SHP77 treated with DMSO at 0.1 percent for 48 hours (cell line): ENCODE measurements around the gene GSC2.
A peak's percentile ranks its signal among the peaks of the same experiment; 100 is the strongest.

Source experiments
- DNase-seq: peaks from one replicate; lab custom pipeline; 2025; lab: John Stamatoyannopoulos, UW

The GSC2 gene

GRCh38 chr22:19119949-19120348, 30.1 kb downstream of the GSC2 start:
- no peak for DNase-seq

GRCh38 chr22:19118329-19118880, 31.7 kb downstream of the GSC2 start:
- DNase-seq: no peak

- peak; percentile 46 for DNase-seq
These were observed 33.0 kb downstream of the GSC2 start for GRCh38 chr22:19117111-19117512.

GRCh38 chr22:19115628-19116027, 34.5 kb downstream of the GSC2 start:
- no peak for DNase-seq

DNA sequence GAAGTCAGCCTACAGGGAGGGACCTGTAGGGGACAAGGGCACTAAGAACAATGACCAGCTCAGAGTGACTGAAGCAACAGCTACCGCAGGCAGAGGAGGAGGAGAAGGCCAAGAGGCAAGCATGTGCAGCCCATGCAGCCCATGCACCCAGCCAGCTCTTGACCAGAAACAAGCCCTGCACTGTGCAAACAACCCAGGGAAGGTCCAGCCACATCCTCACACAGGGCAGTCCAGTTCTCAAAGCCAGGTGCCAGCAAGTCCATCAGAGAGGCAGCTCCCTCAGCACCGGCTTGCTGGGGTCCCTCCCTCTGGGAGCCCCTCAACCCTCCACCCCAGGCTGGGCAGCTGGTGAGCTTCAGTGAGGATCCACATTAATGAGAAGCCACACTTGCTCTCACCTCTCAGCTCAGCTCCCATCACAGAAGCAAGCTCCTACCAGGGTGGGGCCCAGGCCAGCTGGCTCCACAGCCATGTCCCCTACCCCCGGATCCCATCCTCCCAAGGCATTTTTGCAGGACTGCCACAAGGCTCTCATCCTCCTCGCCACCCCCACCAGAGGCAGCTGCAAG, 35.0 kb downstream of the GSC2 start:
- no peak for DNase-seq

DNA sequence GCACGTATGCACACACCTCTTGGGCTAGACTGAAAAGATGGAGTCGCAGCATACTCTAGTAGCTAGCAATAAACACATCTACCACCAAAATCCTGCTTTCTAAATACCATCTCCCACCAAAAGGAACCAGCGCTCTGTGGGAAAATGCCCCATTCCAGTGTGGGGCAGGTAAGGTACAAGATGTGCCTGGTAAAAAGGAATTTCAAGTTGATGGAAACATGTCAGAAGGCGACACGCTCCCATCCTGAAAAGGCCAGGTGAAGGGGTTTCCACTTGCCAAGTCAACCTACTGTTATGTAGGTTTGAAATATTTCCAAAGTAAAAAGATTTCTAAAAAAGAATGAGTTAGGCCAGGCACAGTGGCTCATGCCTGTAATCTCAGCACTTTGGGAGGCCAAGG, 36.7 kb downstream of the GSC2 start:
- no peak for DNase-seq

DNA sequence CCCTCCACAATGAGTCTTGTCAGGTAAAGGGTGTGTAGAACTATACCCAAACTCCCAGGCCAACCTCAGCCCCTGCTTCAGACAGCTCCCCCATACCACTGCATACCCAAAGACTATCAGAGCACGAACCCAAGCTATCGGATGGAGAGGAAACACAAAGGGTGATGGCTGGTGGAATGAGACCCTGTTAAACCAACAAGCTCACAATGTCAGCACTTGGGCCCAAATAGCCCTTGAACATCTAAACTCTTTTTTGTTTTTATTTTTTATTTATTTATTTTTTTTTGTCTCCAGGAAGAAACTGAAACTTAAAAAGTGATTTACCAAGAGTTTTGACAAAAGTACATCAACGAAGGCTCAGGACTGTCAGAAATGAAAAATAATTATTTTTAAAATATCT, 38.5 kb downstream of the GSC2 start:
- no peak for DNase-seq

- no peak for DNase-seq
These were observed 39.0 kb downstream of the GSC2 start for GRCh38 chr22:19111140-19111539.

DNA sequence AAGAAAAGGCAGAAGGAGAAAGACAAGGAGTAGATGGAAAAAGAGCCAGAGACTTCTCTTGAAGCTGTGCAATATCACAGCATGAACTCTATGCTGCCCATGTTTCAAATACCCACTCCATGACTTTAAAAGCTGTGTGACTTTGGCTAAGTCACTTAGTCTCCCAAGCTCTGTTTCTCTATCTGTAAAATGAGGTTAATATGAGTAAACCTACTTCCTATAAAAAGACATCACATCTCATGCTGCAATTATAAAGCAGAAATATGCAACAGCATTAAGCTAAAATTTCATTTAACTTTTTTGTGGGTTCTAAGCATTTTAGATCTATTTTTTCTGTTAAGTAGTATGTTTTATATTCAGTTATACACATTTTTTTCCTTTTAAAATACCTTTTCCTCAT, 39.4 kb downstream of the GSC2 start:
- DNase-seq: no peak

DNA sequence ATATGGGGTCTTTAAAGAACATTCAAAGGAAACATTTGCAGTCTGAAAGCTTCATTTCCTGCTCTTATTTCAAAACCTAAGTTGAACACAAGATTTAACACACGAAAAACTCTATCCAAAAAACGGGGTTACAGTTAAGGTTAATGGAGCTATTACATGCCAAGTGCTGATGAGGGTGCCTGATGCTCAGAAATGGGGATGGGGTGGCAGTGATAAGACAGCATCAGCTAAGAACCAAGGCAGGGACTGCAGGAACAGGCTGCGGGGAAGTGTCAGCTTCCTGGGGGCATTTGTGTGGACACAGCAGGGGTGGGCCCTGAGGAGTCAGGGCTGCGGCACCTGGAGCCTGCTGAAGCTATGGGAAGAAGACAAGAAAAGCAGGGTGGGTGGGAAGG, 40.0 kb downstream of the GSC2 start:
- no peak for DNase-seq

GRCh38 chr22:19109198-19110063, 40.7 kb downstream of the GSC2 start:
- no peak for DNase-seq

DNA sequence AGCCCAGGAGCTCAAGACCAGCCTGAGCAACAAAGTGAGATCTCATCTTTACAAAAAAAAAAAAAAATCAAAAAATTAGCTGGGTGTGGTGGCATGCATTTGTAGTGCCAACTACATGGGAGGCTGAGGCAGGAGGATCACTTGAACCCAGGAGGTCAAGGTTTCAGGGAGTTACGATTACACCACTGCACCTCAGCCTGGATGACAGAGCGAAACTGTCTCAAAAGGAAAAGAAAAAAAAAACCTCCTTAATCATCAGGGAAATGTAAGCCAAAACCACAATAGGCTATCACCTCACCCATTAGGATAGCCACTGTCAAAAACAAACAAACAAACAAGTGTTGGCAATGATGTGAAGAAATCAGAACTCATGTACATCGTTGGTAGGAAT, 41.3 kb downstream of the GSC2 start:
- no peak for DNase-seq

DNA sequence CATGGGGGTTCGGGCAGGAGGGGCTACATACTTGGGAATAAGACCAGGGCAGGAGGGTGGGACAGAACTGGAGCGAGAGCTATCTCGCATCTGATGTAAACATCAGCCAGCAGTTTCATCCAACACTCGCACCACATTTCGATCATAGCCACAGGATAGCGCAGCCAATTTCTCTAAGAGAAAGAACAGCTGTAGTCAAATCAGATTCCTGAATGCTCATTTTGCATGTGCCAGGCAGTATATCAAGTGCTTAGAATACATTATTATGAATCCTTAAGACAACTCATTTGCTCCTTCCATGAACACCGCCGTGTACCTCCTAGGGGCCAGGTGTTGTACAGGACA, 42.4 kb downstream of the GSC2 start:
- DNase-seq: no peak

GRCh38 chr22:19106886-19107729, 43.0 kb downstream of the GSC2 start:
- no peak for DNase-seq

- no peak for DNase-seq
These were observed 44.0 kb downstream of the GSC2 start for GRCh38 chr22:19105867-19106802.

- no peak for DNase-seq
These were observed 44.6 kb downstream of the GSC2 start for GRCh38 chr22:19105456-19105855.

DNA sequence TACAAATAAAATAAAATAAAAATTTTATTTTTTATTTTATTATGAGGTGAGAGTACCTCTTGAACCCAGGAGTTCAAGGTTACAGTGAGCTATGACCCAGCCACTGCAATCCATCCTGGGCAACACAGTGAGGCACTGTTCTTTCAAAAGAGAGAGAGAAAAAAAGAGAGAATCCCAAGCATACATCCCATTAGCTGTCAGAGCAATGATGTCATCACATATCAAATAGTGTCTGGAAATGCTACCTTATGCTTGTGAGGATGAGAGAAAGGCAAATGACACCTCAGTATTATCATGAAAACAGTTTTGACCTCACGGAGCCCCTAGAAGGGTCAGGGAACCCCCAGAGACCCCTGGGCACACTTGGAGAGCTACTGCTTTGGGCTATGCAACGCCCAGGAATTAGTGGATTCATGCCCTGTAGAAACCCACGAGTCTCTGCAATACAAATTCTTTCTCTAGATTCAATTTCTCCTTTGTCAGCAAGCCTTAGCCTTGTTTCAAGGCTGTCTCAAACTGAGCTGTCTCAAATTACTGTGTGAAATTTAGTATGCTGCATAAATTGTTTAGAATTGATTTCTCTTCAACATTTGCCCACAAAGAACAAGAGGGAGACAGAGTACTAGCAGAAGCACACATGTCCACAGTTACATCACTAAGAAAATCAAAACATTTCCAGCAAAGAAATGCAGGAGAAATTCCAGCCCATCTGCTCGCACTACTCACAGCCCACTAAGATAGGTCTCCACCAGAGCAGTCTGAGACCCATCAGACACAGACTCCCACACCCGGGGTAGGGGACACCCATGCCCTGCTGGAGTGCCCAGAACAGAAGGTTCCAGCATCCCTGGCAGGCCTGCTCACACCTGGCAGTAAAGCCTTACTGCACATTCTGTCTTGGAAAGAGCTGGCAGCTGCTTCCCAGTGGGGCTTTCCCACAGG, 45.9 kb downstream of the GSC2 start:
- no peak for DNase-seq

DNA sequence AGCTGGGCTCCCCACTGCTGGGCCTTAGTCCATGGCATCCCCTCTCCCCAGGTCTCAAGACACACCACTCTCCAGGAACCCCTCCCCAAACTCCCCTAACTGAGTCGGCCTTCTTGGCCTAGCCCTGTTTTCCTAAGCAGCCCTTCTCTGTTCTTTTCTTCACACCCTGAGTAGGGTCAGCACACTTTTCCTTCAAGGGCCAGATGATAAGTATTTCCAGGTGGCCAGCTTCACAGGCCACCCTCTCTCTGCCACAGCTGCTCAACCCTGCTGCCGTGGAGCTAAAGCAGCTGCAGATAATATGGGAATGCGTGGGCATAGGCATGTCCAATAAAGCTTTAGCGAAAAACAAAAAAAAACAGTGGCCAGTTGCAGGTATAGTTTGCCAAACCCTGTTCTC, 51.9 kb downstream of the GSC2 start:
- DNase-seq: no peak

DNA sequence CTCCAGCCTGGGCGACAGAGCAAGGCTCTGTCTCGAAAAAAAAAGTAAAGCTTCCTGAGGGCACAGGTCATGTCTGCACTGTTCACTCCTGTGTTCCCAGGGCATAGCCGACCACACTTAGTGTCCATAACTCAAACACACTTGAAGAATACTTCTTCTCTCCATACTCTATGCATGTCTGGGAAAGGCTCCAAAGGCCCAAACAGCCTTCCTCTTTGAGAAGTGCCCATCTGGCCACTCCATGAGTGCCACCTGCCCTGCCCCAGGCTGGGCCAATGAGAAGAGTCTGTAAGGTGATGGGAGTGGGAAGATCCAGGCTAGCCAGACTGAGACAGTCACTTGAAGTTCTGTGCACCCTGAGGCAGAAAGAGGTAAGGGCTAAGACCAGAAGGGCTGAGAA, 52.6 kb downstream of the GSC2 start:
- no peak for DNase-seq
